ENCODE measurements around the gene FAM163A.
"Not testable (repeated sequence)": the region's sequence is repeated elsewhere in the genome, so short reads cannot be mapped to it uniquely, and the experiment has no call there.

The FAM163A gene

GRCh38 chr1:179742717-179743678, at the start of gene FAM163A:
Gene FAM163A, plus strand, starts transcription at chr1:179743291. Its CDS starts 69,807 bp downstream, at chr1:179813098.
- peak; percentile 22 to 57 for DNase-seq

- DNase-seq: not testable (repeated sequence)
Measured at GRCh38 chr1:179694530-179694929, 48.6 kb upstream of the FAM163A start.

DNA sequence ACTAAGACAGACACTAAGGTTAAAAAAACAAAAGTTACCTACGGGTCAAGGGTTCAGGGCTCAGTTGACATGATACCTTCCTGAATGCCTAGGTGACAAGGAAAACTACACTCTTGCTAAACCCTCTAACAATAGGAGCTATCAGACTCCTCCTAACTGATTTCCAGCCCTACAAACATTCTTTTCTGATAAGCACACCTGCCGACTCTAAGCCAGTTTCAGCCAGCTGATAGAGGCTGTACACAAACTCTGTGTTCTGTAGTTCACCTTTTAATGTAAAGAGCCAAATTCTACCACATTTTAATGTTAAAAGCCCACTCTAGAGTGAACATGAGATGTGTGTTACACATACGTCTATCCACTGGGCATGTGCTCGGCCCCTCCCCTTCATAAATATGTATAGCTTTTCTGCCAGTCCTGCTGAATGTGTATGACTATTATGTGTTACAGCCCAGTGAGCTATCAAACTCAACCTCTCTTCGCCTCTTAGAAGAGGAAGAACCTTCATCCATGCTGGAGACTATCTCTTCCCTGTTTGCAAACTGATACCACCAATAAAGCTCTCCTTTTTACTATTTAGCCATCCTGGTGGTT, 40.0 kb upstream of the FAM163A start:
- DNase-seq: no peak

DNA sequence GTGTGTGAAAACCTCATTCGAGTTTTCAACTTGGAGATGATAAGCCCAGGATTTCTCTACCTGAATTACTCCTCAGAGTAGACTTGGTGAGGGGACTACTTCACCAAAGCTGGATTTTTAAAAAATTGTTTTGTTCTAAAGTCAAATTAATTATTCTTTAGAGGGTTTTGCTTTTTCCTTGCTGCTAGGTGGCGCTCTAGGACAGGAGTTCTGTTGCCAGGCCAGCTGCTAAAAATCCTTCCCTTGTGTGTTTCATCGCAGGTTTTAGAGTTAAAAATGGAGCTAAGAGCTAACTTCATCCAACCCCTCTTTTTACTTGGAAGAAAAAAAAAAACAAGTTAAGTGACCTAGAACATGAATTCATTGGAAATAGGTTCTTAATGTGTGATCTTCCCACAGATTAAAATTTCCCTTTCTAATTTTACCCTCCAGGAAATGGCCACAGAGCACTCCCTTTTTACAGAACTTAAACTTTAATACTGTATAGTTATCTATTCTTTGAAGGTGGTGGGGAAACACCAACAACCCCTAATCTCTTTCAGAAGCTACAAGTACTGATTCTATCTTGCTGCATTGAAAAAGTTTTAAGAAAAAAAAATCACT, 36.7 kb upstream of the FAM163A start:
- peak; percentile 6 to 51 for DNase-seq

DNA sequence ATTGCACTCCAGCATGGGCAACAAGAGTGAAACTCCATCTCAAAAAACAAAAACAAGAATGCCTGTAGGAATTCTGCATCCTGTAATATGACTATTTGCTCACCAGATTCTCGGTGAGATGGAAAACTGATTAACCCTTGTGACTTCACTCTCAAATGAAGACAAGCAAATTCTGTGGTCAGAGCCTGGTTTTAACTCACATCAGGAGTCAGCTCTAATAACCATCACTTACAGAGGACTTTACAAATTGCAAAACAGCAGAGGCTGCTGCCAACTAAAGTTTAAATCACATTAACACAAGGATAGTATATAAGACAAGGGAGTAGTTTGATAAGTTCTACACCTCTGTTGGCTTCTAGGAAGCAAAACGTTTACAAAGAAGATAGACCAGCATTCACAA, 35.7 kb upstream of the FAM163A start:
- DNase-seq: no peak

DNA sequence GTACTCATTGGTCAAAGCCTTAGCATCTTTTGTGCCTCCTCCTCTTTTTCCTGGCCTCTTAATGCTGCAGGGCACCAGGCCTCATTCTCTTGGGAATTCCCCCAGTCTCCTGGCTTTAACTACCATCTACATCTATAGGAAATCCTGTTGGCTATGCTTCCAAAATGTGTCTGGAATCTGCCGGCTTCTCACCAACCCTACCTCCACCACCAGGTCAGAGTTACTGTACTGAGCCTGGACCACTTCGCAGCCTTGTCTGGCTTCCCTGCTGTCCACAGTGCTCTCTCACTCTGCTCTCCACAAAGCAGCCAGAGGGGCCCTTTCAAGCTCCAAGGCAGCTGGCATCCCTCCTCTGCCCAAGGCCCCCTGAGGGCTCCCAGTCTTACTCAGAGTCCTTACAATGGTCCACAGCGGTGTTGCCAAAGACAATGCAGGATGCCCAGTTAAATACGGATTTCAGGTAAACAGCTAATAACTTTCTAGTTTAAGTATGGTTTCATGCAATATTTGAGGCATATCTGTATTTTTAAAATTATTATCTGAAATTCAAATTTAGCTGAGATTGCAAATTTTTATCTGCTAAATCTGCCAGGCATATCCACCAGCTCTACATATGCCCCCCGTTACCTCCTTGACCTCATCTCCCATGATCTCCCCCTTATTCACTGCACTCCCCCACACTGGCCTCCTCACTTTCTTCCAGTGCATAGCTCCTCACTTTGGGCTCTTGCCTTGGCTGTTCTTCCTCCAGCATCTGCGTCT, 34.5 kb upstream of the FAM163A start:
- DNase-seq: no peak

GRCh38 chr1:179709841-179710329, 33.2 kb upstream of the FAM163A start:
- peak in 1 of 2 experiments; percentile 14 for DNase-seq

DNA sequence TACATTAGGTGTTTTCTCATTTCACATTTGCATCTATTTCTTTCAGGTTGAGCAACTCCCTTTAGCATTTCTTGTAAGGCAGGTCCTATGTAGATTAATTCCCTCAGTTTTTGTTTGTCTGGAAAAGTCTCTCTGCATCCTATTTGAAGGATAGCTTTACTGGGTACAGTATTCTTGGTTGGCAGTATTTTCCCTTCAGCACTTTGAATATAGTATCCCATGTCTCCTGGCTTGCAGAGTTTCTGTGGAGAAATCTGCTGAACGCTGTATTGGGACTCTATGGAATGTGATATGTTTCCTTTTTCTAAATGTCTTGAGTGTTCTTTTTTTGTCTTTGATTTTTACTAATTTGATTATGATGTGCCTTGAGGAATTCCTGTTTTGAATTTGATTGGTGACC, 28.9 kb upstream of the FAM163A start:
- no peak for DNase-seq

GRCh38 chr1:179714623-179715022, 28.5 kb upstream of the FAM163A start:
- no peak for DNase-seq

DNA sequence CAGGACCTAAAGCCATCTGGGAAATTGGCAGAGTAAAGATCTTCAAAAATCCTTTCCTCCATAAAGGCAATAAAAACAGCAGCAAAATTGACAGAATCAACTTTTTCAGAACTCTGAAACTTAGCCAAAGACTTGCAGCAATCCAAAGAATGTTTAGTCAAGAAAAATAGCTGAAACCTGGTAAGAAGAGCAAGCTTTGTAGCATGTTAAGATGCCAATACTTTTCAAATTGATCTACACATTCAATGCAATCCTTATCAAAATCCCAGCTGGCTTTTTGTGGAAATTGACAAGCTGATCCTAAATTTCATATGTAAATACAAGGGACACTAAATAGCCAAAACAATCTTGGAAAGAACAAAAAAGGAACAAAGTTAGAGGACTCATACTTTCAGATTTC, 23.8 kb upstream of the FAM163A start:
- no peak for DNase-seq

DNA sequence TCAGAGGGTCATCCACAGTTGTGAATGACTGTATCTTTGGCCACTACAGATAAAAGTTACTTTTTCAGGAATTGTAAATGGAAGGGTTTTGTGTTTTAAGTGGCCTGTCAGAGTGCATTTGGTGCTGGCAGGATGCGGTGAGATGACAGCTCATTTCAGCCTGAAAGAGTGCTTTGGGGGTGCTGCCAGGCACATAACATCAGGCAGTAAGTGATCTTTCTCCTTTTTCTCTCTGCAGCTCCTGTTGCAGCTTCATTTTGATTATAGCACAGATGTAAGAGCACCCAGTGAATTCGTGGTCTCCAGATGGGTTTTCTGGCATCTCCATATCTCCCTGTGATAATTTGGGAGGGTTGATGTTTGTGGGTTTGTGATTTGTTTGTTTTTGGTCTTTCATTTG, 14.8 kb upstream of the FAM163A start:
- DNase-seq: no peak

DNA sequence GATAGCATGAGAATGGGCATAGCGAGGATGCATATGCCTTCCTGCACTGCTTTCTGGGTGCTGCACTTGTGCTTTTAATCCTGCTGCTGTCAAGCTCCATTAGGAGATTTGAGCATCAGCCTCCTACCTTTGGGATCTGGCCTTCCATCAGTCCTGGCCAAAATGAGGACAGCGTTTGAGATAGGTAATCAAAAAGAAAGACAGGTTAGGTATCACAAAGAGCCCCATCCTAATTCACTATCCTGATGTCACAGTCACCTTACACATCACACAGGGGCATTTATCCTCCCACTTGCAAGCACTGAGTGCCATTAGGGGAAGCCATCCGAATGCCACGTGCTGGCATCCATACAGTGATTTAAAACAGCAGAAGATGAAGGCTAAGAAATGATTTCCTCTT, 13.2 kb upstream of the FAM163A start:
- DNase-seq: no peak

DNA sequence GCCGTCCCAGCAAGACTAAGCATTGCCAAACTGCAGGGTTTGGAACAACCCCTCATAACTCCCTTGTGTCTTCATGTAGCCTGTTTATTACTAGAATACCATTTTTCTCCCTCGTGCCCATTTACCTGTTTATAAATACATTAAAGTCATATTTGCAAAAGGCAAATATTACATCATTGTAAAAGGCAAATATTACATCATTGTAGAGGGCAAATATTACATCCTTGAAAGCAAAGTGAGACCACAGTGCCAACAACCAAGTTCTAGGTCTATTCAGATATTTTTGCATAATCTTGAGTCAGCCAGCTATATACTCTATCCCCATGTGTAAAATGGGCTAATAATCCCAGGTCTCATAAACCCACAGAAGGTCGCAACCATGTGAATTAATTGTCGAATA, 11.4 kb upstream of the FAM163A start:
- no peak for DNase-seq

- DNase-seq: no peak
Measured at GRCh38 chr1:179742291-179742690, 800 bp upstream of the FAM163A start.

DNA sequence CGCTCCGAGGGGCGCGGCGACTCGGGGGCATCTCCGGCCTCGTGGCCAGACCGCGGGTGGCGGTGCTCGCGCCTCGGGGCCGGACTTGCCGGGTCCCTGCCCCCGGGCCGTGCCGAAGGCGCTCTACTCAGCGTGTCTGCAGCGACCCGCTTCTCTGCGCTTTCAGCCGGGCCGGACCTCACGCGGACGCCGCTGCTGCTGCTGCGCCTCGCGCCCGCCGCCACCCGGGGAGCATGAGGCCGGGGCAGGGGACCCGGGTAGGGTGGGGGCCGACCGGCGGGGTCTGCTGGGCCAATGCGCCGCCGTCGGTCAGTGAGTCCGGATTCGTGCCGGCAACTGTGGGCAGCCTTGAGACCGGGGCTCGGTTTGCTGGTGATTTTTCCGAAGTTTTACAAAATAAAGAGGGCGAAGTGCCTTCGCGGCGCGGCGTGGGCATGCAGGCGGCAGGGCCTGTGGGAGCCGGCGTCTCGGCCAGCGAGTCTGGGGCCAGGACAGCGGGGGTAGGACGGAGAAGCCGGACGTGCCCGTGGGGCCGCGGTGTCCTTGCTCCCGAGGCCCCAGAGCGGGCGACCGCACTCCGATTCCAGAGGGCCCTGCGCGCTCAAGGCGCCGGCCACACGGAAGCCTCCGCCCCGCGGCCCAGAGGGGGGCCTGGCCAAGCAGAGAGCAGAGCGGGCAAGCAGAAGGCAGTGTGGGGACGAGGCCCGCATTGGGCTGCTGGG, 749 bp downstream of the FAM163A start:
- DNase-seq: no peak

- DNase-seq: no peak
Measured at GRCh38 chr1:179744401-179745130, 1.5 kb downstream of the FAM163A start.

DNA sequence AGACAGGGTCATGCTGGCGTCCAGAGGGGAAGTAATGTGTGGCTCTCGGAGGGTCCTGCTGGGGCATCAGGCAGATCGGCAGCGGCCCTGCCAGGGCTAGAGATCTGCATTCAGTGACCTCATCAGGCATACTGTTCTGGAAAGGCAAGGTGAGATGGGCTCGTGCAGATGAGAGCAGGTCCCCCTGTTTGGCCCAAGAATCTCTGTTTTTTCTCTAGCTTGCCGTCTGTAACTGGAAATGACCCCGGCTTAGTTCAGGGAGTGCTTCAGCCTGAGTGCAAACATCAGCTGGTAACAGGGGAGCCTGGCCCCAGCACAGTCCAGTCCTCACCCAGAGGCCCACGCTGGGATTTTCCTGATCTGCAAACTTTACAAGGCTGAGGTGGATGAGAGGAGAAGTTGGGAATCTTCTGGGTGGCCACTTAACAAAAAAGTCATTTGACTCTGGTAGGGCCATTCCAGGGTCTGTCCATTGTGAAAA, 2.1 kb downstream of the FAM163A start:
- DNase-seq: no peak

GRCh38 chr1:179745743-179746142, 2.7 kb downstream of the FAM163A start:
- no peak for DNase-seq

- no peak for DNase-seq
Measured at GRCh38 chr1:179747611-179748010, 4.5 kb downstream of the FAM163A start.

DNA sequence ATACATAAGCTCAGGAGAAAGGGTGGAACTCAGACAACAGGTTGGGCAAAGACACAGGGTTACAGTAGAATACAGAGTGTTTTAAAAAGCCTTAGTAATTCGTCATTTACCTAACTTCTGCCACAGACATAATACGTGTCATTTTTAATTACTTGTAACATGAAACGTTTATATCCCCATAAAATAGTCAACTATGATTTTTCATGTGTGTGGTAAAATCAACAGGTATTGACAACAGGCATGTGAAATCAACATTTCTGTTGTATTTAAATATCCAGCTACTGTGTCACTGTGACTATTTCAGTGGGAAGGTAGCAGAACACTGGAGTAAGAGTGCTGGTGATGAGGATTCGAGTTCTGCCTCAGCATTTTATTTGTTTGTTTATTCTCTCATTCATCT, 5.7 kb downstream of the FAM163A start:
- DNase-seq: no peak

GRCh38 chr1:179750630-179751029, 7.5 kb downstream of the FAM163A start:
- no peak for DNase-seq

Measured in NCI-H524 (cell line).